ENCODE data around the gene RAI14.

DNA sequence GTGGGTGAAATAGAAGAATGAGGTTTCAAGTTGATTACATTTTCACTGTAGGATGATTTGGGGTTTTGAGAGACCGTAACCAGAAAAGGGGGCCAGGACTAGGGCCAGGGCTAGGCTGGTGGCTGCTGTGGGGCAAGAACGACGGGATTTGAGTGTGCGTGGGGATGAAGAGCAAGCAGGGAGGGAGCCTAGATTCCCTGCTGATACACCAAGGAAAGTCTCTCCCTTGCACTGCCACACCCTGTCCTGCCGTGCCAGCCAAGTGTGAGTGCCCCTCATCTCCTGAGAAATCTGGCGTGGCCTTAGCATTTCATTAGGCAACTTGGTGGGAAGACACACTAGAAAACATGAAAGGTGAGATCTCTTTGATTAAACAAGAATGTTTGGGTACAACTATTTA is 42.6 kb downstream of the RAI14 start:
- TF ChIP-seq, protein P1, sequence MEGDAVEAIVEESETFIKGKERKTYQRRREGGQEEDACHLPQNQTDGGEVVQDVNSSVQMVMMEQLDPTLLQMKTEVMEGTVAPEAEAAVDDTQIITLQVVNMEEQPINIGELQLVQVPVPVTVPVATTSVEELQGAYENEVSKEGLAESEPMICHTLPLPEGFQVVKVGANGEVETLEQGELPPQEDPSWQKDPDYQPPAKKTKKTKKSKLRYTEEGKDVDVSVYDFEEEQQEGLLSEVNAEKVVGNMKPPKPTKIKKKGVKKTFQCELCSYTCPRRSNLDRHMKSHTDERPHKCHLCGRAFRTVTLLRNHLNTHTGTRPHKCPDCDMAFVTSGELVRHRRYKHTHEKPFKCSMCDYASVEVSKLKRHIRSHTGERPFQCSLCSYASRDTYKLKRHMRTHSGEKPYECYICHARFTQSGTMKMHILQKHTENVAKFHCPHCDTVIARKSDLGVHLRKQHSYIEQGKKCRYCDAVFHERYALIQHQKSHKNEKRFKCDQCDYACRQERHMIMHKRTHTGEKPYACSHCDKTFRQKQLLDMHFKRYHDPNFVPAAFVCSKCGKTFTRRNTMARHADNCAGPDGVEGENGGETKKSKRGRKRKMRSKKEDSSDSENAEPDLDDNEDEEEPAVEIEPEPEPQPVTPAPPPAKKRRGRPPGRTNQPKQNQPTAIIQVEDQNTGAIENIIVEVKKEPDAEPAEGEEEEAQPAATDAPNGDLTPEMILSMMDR (IDR thresholded peaks at IDR 0.05): no peak
- TF ChIP-seq POLR2A (IDR thresholded peaks at IDR 0.05): no peak

Measured in testis (tissue), 2 donors.